Activated CD4-positive, alpha-beta T cell treated with anti-CD3 and anti-CD28 coated beads, Interleukin-2, amount 50 U/mL, for 1 hour (primary cell): Measurements from ENCODE around the gene SLC43A1.
"Not testable (repeated sequence)": the region's sequence is repeated elsewhere in the genome, so short reads cannot be mapped to it uniquely, and the experiment has no call there.

Source experiments
- DNase-seq: peaks from one replicate; pipeline ENCODE4 v3.0.0-alpha.2; 2020

Gene SLC43A1

DNA sequence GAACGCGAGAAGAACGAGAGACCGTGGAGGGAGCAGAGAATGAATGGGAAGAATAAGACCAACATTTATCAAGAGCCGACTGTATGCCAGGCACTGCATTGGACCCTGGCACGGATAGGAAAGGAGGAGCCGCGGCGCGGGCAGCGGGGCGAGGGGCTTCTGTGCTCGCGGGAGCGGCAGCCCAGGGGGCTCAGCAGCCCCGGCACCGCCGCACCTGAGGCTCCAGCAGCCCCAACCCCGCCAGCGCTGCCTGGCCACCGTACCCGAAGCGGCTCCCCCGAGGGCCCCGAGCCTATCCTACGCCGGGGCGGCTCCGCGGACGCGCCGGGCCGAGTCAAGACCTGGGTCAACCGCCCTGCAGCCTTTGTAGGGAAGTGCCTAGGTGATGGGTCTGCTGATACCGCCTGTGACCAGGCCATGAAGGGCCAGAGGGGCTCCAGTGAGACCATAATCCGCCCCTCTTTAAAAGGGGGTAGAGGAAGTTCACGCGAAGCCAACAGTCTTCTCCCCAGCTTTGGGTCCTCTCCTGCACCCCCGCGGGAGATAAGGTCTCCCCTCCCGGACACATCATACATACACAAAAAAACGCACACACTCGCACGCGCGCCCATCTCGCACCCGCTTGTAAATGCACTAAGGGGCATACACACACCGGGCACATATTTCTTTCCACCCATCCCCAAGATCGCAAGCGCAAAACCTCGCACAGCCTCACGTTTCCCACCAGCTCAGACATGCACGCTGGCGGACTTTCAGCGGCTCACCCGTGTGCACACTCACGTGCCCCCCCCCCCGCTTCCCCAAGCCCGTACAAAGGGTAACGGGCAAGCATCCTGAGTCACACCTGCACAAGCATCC lies 56.1 kb downstream of the SLC43A1 start:
- DNase-seq: peak; percentile 27

DNA sequence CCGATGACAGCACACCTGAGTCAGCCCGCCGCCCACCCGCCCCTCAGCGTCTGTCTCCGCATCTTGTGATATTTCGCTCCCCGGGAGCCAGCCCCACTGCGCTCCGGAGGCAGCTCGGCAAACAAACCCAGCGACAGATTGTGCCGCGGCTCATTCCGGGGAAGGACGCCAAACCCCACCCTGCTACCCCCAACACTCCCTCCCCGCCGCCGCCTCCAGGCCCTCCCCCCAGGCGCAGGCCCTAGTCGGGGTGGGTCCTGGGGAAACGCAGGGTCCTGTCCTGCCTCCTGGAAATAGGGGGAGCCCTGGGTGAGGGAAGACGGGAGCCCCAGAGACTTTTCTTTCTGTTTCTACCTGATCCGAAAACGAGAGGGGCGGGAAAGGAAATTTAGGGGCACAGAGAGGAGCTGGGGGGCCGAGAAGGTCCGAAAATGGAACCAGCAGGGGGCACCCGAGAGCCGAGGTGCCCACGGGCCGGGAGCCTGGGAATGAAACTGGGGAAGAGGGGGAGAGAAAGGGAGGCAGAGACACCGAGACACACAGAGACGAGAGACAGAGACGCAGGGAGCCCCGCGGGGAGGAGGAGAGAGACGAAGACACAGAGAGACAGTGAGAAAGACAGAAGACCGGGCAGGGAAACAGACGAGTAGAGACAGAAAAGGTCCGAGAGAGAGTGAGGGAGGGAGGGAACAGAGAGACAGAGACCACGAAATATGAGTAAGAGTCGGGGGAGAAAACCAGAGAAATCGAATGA lies 56.9 kb downstream of the SLC43A1 start:
- DNase-seq: peak; percentile 38

DNA sequence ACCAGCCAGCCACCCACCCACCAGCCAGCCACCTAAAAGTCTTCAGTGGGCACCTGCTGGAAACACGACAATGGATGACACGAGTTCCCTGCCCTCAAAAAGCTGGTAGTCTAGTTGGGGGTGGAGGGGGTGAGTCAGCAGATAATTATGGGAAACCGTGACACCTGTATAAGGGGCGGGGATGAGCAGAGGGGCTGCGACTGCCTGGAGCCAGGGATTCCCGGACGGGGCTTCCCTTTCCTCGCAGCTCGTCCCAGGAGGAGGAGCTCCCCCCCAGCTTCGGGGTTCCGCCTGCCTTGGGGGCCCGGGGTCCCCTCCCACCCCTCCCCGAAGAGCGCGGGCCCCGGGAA lies 57.5 kb downstream of the SLC43A1 start:
- no peak for DNase-seq

DNA sequence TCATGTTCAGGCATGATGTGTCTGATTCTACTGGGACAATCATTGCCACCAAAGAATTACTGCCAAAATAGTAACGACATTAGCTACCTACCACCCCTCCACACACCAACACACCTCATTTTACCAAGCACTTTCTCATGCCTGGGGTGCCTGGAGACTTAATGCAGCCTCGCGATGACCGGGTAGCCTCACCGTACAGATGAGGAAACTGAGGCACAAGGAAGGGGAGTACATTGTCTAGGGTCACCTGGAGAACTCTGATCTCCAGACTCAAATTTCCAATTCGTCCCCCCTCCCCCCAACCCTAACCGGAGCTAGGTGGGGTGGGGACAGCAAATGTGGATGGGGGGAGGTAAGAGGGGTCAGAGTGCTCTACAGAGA lies 57.9 kb downstream of the SLC43A1 start:
- DNase-seq: no peak

DNA sequence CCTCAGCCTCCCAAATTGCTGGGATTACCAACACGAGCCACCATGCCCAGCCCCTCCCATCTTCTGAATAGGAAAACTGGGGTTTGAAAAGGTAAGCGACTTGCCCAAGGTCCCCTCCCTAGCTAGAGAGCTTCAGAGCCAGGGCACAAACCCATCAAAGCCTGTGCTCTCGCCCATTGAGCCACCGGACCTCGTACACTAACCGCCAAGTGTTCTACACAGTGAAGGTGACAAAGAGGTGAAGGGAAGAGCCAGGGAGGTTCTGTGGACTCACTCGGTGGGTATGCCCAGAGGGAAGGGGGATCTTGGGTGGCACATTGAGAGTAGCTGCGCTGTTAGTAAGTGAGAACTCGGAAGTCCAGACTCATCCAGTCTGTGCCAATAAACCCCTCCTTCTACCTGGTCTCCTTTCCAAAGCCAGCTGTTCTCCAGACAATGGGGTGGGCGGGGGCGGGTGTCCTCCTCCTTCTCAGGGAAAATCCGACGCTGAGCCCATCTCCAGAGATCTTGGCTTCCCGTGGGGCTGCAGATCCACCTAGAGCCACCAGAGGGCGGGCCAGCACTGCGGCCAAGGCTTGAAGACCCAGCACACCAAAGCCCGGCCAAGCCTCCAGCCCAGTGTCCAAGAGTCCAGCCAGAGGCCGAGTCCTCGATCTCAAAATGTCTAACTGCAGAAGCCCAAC lies 58.4 kb downstream of the SLC43A1 start:
- peak; percentile 66 for DNase-seq

DNA sequence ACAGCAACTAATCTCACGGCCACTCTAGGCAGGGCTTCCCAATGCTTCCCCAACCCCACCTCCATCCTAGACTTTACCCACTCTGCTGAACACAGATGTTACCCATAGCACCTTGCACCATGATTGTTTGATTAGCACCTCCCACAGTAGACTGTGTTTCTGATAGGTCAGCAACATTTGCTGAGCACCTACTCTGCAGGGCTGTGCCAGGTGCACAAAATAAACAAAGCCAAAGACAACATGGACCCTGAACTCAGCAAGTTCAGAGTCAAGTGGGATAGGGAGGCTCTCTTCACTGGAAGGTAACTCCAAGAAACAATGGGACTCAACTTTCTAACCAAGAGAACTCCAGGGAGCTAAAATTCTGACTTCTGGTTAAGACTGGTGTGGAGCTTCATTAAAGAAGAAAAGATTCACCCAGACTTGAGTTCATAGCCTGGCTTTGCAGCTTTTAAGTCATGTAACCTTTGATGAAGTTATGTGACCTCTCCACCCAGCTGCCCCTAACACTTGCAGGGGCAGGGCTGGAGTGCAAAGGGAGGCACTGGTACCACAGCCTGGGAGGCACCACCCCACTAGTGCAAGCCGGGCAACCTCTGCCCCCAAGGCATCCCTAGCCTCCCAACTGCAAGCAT lies 61.8 kb downstream of the SLC43A1 start:
- no peak for DNase-seq

DNA sequence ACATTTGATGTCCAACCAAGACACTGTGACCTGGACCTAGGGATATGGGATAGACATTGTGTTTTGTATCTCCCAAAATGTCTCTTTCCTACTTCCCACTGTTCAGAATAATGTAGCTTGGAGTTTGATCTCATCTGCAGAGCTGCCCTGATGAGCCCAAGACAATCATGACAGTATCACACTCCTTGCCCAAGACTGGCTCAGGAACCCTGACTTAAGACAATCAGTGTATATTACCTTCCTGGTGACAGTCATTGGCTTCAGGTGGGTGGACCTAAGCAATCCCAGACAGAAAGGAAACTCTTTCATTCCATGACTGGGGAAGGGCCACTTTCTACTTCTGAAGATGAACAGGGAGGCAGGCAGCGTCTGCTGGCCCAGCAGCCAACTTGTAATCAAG lies 69.4 kb downstream of the SLC43A1 start:
- no peak for DNase-seq

DNA sequence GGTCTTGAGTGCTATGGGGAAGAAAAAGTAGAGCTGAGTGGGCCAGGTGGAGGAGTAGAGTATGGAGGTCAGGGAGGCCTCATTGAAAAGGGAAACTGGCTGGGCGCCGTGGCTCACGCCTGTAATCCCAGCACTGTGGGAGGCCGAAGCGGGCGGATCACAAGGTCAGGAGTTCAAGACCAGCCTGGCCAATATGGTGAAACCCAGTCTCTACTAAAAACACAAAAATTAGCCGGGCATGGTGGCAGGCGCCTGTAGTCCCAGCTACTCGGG lies 70.4 kb downstream of the SLC43A1 start:
- not testable (repeated sequence) for DNase-seq

DNA sequence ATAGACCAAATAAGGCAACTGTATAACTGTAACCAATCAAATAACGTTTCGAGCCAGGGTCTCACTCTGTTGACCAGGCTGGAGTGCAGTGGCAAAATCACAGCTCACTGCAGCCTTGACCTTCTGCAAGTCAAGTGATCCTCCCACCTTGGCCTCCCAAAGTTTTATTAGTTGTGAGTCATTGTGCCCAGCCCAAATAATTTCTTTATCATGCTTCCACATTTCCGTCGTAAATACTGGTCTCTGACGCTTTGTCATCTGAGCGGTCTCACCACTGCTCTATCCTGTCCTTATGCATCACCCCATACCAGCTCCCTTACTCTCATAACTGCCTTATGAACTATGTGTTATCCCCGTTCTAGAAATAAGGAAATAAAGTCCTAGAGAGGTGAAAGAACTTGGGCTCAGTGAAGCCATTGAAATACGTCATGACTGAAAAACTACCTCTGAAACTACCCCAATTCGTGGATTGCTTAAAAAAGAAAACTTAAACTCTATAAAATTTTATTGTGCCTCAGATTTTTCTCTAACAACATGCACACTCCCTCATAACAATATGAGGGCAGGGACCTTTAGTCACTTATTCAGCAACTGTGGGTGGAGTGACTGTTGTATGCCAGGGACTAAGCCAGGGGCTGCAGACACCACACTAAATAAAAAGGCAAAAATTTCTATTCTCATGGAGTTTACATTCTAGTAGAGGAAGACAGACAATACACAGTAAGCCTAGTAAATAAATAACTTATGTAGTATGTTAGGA lies 71.0 kb downstream of the SLC43A1 start:
- DNase-seq: no peak

DNA sequence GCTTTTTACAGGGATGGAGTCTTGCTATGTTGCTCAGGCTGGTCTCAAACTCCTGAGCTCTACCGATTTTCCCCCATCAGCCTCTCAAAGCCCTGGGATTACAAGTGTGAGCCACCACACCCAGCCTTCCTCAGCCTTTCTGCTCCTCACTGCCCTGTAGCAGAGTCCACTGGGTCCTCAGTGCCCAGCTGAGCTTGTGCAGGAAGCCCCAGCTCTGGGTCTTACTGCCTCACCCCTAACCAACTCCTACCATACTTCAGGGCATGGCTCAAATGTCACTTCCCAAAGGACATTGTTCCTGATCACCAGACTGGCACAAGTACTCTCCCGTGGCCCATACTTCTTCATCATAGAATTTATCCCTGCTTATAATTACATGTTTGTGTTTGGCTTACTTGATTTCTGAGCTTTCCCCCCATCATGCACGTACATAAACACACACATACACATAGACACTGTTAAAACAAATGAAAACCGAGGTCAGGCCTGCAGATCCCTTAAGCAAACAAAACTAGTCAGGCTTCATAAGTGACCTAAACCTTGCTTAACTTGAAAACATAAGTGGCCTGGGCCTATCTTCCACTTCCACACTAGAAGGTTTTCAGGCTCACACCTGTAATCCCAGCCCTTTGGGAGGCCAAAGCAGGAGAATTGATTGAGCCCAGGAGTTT lies 74.6 kb downstream of the SLC43A1 start:
- no peak for DNase-seq

DNA sequence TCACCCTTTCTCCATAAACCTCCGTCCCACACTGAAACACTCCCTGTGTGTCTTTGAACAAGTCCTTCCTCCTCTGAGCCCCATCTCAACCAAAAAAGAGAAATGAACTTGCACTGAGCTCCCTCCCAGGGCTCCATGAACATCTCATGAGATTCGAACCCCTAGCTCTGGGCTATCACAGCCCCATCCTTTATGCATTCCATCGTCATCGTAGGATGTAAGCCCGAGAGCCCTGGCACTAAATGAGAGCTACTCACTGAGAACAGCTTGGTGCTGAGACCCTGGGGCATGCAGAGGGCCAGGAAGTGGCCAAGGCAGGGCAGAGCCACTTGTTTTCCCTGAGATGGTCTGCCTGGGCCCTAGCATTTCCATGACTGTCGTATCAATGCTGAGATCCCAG lies 75.7 kb downstream of the SLC43A1 start:
- no peak for DNase-seq

DNA sequence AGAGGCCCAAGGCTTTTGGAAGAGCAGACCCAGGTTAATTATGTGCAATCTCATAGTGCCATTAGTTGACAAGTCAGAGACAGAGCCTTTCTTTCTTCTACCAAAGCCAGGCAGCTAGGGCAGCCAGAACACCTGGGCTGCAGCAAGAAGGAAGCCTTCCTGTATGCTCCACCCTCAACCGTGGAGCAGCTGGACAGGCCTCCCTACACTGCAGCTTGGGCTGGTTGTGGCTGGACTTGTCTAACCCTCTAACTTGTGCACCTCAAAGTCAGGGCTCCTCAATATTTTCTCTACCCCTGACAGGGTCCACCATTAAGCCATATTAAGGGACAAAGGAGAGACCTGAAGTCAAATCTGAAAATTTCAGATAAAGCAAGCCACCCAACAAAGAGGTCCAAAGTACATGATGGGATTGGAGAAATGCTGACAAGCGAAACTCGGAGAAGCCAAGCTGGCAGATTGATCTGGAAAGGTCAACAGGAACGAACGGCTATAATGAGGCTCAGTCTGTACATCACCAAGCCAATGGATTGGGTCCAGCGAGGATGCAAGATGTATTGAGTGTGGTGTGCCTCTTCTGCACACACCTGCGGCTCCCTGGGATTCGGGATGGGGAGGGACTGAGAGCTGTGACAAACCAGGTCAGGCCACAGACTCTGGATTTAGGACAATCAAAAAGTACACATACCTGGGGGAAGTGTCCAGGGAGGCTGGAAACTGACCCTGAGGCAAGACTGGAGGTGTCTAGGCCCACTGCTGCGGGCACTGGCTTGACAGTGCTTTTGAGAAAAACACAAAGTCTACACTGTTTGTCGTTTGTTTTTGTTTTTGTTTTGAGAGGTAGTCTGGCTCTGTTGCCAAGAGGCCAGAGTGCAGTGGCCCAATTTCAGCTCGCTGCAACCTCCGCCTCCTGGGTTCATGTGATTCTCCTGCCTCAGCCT lies 76.9 kb downstream of the SLC43A1 start:
- no peak for DNase-seq

DNA sequence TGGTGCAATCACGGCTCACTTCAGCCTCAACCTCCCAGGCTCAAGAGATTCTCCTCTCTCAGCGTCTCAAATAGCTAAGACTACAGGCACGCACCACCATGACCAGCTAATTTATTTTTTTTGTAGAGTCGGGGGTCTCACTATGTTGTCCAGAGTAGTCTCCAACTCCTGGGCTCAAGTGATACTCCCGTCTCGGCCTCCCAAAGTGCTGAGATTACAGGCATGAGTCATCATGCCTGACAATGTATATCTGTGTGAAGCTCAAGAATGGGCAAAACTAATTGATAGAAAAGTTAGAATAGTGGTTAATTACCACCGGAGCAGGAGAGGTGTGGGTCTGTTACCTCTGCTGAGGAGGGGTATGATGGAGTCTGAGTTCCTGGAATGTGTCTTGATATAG lies 79.5 kb downstream of the SLC43A1 start:
- no peak for DNase-seq

DNA sequence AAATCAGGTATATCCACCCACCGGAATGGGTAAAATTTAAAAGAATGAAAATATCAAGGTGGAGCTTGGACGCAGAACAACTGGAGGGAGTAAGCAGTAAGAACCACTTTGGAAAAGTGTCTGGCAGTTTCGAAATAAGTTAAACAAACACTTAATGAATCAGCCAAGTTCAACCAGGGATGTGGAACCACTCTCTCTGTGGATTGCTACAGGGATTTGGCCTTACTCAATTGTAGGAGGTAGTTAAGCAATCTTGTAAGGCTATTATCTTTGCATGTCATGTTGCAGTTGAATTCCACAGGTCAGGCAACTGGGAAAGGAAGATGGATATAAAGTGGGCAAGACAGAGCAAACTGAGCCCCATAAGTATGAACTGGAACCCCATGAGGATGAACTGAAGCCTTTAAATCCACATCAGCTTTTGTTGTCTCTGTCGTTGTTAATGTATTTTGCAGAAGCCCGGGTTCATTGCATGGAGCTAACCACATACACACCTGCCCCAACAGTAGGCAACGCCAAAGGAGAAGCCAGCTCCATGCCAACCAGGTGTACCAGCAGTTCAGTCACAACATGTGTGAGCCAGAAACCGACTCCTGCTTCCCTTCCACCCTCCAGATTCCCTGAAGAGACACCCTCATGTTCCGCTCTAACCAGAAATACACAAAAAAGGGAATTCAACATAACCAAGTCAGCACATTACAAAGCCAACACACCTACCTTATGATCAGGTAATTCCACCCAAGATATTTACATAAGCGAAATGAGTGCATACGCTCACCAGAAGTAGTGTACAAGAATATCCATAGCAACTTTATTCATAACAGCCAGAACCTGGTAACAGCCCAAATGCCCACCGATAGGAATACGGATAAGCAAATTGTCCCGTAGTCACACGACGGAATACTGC lies 80.6 kb downstream of the SLC43A1 start:
- no peak for DNase-seq
